HEK293 (cell line): ENCODE data around the gene DOCK4.

Source experiments
- BCL6B ChIP-seq: fragments of 450-650 bp; formaldehyde crosslinking; IDR thresholded peaks from 2 replicates; pipeline ENCODE4 v1.5.1; 2017; ENCODE audit warnings: missing biosample characterization, missing genetic modification characterization
- EGR2 ChIP-seq: fragments of 450-650 bp; formaldehyde crosslinking; IDR thresholded peaks from 2 replicates; pipeline ENCODE4 v1.5.1; 2016; ENCODE audit warnings: low read depth, missing biosample characterization, missing genetic modification characterization
- GLIS2 ChIP-seq: fragments of 450-650 bp; formaldehyde crosslinking; IDR thresholded peaks from 2 replicates; pipeline ENCODE4 v1.5.1; 2016; ENCODE audit warnings: missing biosample characterization, missing genetic modification characterization
- IKZF3 ChIP-seq: fragments of 450-650 bp; IDR thresholded peaks from 2 replicates; pipeline ENCODE4 v1.5.0; 2018; ENCODE audit warnings: missing biosample characterization, mild to moderate bottlenecking, missing genetic modification characterization, moderate library complexity
- OVOL3 ChIP-seq: fragments of 450-650 bp; formaldehyde crosslinking; IDR thresholded peaks from 2 replicates; pipeline ENCODE4 v1.5.1; 2016; ENCODE audit warnings: missing biosample characterization, missing genetic modification characterization
- RBAK ChIP-seq: fragments of 450-650 bp; formaldehyde crosslinking; IDR thresholded peaks from 2 replicates; pipeline ENCODE4 v1.5.1; 2016; ENCODE audit warnings: missing biosample characterization, missing genetic modification characterization
- SCRT1 ChIP-seq: fragments of 450-650 bp; formaldehyde crosslinking; IDR thresholded peaks from 2 replicates; pipeline ENCODE4 v1.5.1; 2016; ENCODE audit warnings: missing biosample characterization, missing genetic modification characterization, borderline replicate concordance
- TRIM28 ChIP-seq: IDR thresholded peaks from 2 replicates; pipeline ENCODE4 v1.6.1; 2011; ENCODE audit warnings: low read length, control low read depth, borderline replicate concordance
- TSHZ1 ChIP-seq: fragments of 450-650 bp; formaldehyde crosslinking; IDR thresholded peaks from 2 replicates; pipeline ENCODE4 v1.5.1; 2016; ENCODE audit warnings: missing biosample characterization, missing genetic modification characterization, borderline replicate concordance
- WT1 ChIP-seq: fragments of 450-650 bp; formaldehyde crosslinking; IDR thresholded peaks from 2 replicates; pipeline ENCODE4 v1.5.1; 2016; ENCODE audit warnings: missing biosample characterization, missing genetic modification characterization
- ZBTB26 ChIP-seq: fragments of 450-650 bp; formaldehyde crosslinking; optimal IDR thresholded peaks from 2 replicates; pipeline ENCODE3; 2016; ENCODE audit warnings: missing biosample characterization, mild to moderate bottlenecking, missing genetic modification characterization
- ZEB2 ChIP-seq: fragments of 450-650 bp; formaldehyde crosslinking; IDR thresholded peaks from 2 replicates; pipeline ENCODE4 v1.5.1; 2016; ENCODE audit warnings: missing biosample characterization, missing genetic modification characterization
- ZFP37 ChIP-seq: fragments of 450-650 bp; formaldehyde crosslinking; IDR thresholded peaks from 2 replicates; pipeline ENCODE4 v1.5.1; 2016; ENCODE audit warnings: missing biosample characterization, missing genetic modification characterization
- ZNF10 ChIP-seq: fragments of 450-650 bp; formaldehyde crosslinking; IDR thresholded peaks from 2 replicates; pipeline ENCODE4 v1.5.1; 2017; ENCODE audit warnings: missing biosample characterization, missing genetic modification characterization
- ZNF121 ChIP-seq: fragments of 450-650 bp; formaldehyde crosslinking; IDR thresholded peaks from 2 replicates; pipeline ENCODE4 v1.5.1; 2016; ENCODE audit warnings: missing biosample characterization, missing genetic modification characterization
- ZNF23 ChIP-seq: fragments of 450-650 bp; formaldehyde crosslinking; IDR thresholded peaks from 2 replicates; pipeline ENCODE4 v1.5.1; 2016; ENCODE audit warnings: missing biosample characterization, missing genetic modification characterization, borderline replicate concordance
- ZNF24 ChIP-seq: fragments of 450-650 bp; formaldehyde crosslinking; IDR thresholded peaks from 2 replicates; pipeline ENCODE4 v1.5.1; 2016; ENCODE audit warnings: missing biosample characterization, missing genetic modification characterization
- ZNF266 ChIP-seq: fragments of 450-650 bp; formaldehyde crosslinking; IDR thresholded peaks from 2 replicates; pipeline ENCODE4 v1.5.1; 2016; ENCODE audit warnings: missing biosample characterization, missing genetic modification characterization, low read depth
- ZNF311 ChIP-seq: fragments of 450-650 bp; formaldehyde crosslinking; IDR thresholded peaks from 2 replicates; pipeline ENCODE4 v1.5.1; 2017; ENCODE audit warnings: missing biosample characterization, missing genetic modification characterization, borderline replicate concordance
- ZNF433 ChIP-seq: fragments of 450-650 bp; formaldehyde crosslinking; IDR thresholded peaks from 2 replicates; pipeline ENCODE4 v1.5.1; 2016; ENCODE audit warnings: missing biosample characterization, missing genetic modification characterization, low read depth
- ZNF600 ChIP-seq: fragments of 450-650 bp; formaldehyde crosslinking; IDR thresholded peaks from 2 replicates; pipeline ENCODE4 v1.5.1; 2016; ENCODE audit warnings: missing biosample characterization, missing genetic modification characterization
- ZNF621 ChIP-seq: fragments of 450-650 bp; formaldehyde crosslinking; IDR thresholded peaks from 2 replicates; pipeline ENCODE4 v1.5.1; 2017; ENCODE audit warnings: missing biosample characterization, missing genetic modification characterization
- ZNF670 ChIP-seq: fragments of 450-650 bp; formaldehyde crosslinking; IDR thresholded peaks from 2 replicates; pipeline ENCODE4 v1.5.1; 2016; ENCODE audit warnings: missing biosample characterization, missing genetic modification characterization, low read depth
- TF ChIP-seq, protein P1 (sequence below): fragments of 450-650 bp; formaldehyde crosslinking; IDR thresholded peaks from 2 replicates; pipeline ENCODE4 v1.5.1; 2016; ENCODE audit warnings: missing biosample characterization, missing genetic modification characterization
- TF ChIP-seq, protein P2 (sequence below): fragments of 450-650 bp; formaldehyde crosslinking; IDR thresholded peaks from 2 replicates; pipeline ENCODE4 v1.5.1; 2017; ENCODE audit warnings: missing biosample characterization, mild to moderate bottlenecking, missing genetic modification characterization, moderate library complexity
- TF ChIP-seq, protein P3 (sequence below): sonication (generic); formaldehyde crosslinking; IDR thresholded peaks from 2 replicates; pipeline ENCODE4 v1.8.1; 2022; ENCODE audit warnings: mild to moderate bottlenecking, moderate library complexity, missing genetic modification reagents

Gene DOCK4

DNA sequence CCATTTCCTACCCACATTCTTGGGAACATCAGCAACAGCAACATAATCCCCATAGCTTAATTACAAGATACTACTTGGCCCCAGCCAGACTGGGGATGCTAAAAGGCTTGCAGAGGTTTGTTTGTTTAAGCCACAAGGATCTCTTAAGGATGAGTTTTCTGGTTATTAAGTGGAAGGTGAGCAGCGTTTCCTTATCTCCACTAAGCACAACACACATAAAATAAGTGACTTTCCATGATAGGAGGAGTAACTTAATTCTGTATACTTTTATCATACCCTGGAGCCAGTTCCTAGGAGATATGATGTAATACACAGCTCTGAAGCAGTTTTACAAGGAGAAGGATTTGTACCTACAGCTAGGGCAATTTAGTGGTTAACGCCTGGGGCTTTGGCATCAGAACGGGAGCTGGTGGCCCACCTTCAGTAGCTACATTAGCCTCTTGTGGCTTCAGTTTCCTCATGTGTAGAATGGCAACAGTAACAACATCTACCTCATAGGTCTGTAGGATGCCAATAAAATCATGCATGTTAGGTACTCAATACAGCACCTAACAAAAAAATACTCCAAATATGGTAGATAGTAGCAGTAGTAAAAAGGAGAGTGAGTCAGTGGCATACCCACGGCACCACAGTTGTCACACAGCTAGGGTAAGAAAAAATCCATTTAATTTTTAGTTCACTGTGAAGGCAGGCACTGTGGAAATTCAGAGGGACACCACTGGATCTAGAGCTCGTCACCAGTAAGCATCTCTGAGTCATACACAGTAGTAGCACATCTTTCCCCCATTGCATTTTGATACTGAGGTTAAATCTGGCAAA, 55.2 kb downstream of the DOCK4 start (continued):
- TF ChIP-seq ZBTB26 (tag by site-specific recombination) (no peak), TRIM28 (peak; percentile 94; the same call in 1 of the 2 replicates), RBAK (tag by site-specific recombination) (no peak), ZNF121 (tag by site-specific recombination) (no peak), TSHZ1 (peak; percentile 86), BCL6B (tag by site-specific recombination) (no peak), ZNF266 (no peak), ZNF670 (tag by site-specific recombination) (no peak), GLIS2 (tag by site-specific recombination) (peak; percentile 47; the same call in 1 of the 2 replicates), ZNF600 (tag by site-specific recombination) (no peak), IKZF3 (tag by site-specific recombination) (peak; percentile 93), ZNF23 (tag by site-specific recombination) (no peak), WT1 (tag by site-specific recombination) (peak; percentile 60), ZFP37 (tag by site-specific recombination) (no peak; the same call in 1 of the 2 replicates), EGR2 (no peak), ZNF24 (tag by site-specific recombination) (peak; percentile 76; the same call in 1 of the 2 replicates), ZNF433 (tag by site-specific recombination) (no peak), ZNF311 (tag by site-specific recombination) (no peak), OVOL3 (tag by site-specific recombination) (peak; percentile 93), SCRT1 (tag by site-specific recombination) (peak; percentile 48; the same call in 1 of the 2 replicates), ZNF621 (no peak), ZNF10 (tag by site-specific recombination) (peak; percentile 86), ZEB2 (tag by site-specific recombination) (peak; percentile 75)
- TF ChIP-seq, protein P1, sequence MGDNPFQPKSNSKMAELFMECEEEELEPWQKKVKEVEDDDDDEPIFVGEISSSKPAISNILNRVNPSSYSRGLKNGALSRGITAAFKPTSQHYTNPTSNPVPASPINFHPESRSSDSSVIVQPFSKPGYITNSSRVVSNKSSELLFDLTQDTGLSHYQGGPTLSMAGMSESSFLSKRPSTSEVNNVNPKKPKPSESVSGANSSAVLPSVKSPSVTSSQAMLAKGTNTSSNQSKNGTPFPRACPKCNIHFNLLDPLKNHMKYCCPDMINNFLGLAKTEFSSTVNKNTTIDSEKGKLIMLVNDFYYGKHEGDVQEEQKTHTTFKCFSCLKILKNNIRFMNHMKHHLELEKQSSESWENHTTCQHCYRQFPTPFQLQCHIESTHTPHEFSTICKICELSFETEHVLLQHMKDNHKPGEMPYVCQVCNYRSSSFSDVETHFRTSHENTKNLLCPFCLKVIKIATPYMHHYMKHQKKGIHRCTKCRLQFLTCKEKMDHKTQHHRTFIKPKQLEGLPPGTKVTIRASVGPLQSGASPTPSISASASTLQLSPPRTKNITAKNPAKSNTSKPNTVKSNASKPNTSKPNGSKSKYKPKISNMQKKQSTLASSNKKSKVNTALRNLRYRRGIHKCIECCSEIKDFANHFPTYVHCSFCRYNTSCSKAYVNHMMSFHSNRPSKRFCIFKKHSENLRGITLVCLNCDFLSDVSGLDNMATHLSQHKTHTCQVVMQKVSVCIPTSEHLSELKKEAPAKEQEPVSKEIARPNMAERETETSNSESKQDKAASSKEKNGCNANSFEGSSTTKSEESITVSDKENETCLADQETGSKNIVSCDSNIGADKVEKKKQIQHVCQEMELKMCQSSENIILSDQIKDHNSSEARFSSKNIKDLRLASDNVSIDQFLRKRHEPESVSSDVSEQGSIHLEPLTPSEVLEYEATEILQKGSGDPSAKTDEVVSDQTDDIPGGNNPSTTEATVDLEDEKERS: no peak
- TF ChIP-seq, protein P2, sequence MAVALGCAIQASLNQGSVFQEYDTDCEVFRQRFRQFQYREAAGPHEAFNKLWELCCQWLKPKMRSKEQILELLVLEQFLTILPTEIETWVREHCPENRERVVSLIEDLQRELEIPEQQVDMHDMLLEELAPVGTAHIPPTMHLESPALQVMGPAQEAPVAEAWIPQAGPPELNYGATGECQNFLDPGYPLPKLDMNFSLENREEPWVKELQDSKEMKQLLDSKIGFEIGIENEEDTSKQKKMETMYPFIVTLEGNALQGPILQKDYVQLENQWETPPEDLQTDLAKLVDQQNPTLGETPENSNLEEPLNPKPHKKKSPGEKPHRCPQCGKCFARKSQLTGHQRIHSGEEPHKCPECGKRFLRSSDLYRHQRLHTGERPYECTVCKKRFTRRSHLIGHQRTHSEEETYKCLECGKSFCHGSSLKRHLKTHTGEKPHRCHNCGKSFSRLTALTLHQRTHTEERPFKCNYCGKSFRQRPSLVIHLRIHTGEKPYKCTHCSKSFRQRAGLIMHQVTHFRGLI: 0 out of 2 replicates have a peak, but pooled peaks have one; percentile 20
- TF ChIP-seq, protein P3, sequence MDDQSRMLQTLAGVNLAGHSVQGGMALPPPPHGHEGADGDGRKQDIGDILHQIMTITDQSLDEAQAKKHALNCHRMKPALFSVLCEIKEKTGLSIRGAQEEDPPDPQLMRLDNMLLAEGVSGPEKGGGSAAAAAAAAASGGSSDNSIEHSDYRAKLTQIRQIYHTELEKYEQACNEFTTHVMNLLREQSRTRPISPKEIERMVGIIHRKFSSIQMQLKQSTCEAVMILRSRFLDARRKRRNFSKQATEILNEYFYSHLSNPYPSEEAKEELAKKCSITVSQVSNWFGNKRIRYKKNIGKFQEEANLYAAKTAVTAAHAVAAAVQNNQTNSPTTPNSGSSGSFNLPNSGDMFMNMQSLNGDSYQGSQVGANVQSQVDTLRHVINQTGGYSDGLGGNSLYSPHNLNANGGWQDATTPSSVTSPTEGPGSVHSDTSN (CRISPR knock-in tag): no peak
